Neural crest cell (in vitro differentiated cells): ENCODE data around the gene CCDC201. TPM values are rescaled to one million over a fixed set of nuclear protein-coding genes. Genes with fewer than 3 reads are reported as not detected.

ENCODE experiments used
- DNase-seq: peaks from one replicate; pipeline ENCODE4 v3.0.0; 2021; ENCODE audit warnings: low read depth, mixed read lengths, low spot score
- H3K27ac Mint-ChIP-seq: one replicate; pipeline ENCODE4 v1.8.0; 2021; ENCODE audit warnings: mild to moderate bottlenecking, mixed read lengths; ENCODE audit not compliant: unreplicated experiment
- H3K27me3 Mint-ChIP-seq: 2 replicates; pipeline ENCODE4 v1.8.0; 2021; ENCODE audit warnings: low read depth, mild to moderate bottlenecking, mixed read lengths
- H3K36me3 Mint-ChIP-seq: 2 replicates; pipeline ENCODE4 v1.8.0; 2021; ENCODE audit warnings: low read depth, mild to moderate bottlenecking, mixed read lengths
- H3K4me1 Mint-ChIP-seq: 2 replicates; pipeline ENCODE4 v1.8.0; 2021; ENCODE audit warnings: mixed read lengths
- H3K4me3 Mint-ChIP-seq: one replicate; pipeline ENCODE4 v1.8.0; 2021; ENCODE audit warnings: mild to moderate bottlenecking, mixed read lengths
- H3K9me3 Mint-ChIP-seq: 2 replicates; pipeline ENCODE4 v1.8.0; 2021; ENCODE audit warnings: mixed read lengths
- total RNA-seq: library from RNA; stranded (reverse); gene quantifications from 2 replicates; pipeline ENCODE4 v1.2.1, GENCODE V29; 2021
- TF ChIP-seq, protein P1 (sequence below): fragments of 200-600 bp; sonication (generic); conservative IDR thresholded peaks from 2 replicates; pipeline ENCODE4 v1.5.0; 2021; ENCODE audit warnings: antibody characterized with exemption, mild to moderate bottlenecking

The CCDC201 gene
- total RNA-seq, 1 donor from 2014 or later, result not detected

DNA sequence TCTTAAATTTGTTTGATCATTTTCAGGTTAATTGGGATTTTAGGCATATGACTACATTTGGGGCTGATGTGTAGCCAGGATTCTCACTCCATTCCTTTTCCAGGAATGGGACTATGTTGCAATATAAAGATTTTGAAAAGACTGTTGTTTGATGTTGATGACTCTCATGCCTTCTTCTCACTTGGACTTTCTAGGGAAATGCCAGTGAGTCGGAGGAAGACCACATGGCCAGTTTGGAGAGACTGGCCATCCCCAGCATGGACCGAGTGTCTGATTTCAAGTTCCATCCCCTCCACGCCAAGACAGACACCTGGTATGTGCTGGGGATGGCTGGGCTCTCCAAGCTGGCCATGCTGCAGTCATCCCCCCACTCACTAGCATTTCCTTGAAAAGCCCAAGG is 42.7 kb upstream of the CCDC201 start:
- no peak for DNase-seq
- Mint-ChIP-seq H3K9me3 (no peaks in the 10 kb centered on the region), H3K27me3 (peaks cover 32% of the 10 kb centered on the region), H3K36me3 (peaks cover 4% of the 10 kb centered on the region), H3K4me1 (peaks cover 31% of the 10 kb centered on the region), H3K4me3 (no peak overlapping the region), H3K27ac (no peak overlapping the region)
- TF ChIP-seq, protein P1, sequence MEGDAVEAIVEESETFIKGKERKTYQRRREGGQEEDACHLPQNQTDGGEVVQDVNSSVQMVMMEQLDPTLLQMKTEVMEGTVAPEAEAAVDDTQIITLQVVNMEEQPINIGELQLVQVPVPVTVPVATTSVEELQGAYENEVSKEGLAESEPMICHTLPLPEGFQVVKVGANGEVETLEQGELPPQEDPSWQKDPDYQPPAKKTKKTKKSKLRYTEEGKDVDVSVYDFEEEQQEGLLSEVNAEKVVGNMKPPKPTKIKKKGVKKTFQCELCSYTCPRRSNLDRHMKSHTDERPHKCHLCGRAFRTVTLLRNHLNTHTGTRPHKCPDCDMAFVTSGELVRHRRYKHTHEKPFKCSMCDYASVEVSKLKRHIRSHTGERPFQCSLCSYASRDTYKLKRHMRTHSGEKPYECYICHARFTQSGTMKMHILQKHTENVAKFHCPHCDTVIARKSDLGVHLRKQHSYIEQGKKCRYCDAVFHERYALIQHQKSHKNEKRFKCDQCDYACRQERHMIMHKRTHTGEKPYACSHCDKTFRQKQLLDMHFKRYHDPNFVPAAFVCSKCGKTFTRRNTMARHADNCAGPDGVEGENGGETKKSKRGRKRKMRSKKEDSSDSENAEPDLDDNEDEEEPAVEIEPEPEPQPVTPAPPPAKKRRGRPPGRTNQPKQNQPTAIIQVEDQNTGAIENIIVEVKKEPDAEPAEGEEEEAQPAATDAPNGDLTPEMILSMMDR, result no peak

DNA sequence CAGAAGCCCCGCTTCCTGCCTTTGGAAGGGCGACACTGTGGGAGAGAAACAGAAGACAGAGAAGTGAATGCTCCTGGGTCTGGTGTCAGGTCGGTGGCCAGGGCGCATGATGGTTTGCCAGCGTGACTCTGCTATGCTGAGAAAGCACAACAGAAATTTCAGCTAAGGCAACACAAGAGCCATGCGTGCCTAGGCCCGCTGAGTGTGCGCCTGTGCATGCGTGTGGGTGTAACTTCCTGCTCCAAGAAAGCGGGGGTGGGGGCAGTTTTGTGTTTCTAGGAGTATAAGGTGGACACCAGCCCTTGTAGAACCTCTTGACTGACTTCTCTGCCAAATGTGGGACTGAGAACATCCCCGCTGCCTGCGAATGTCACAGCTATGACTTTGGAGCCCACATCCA is 42.0 kb upstream of the CCDC201 start:
- Mint-ChIP-seq H3K27ac (no peak overlapping the region), H3K27me3 (peaks cover 26% of the 10 kb centered on the region), H3K36me3 (peaks cover 4% of the 10 kb centered on the region), H3K4me1 (peaks cover 26% of the 10 kb centered on the region), H3K9me3 (no peaks in the 10 kb centered on the region), H3K4me3 (no peak overlapping the region)
- DNase-seq, result no peak
- TF ChIP-seq, protein P1, result no peak

DNA sequence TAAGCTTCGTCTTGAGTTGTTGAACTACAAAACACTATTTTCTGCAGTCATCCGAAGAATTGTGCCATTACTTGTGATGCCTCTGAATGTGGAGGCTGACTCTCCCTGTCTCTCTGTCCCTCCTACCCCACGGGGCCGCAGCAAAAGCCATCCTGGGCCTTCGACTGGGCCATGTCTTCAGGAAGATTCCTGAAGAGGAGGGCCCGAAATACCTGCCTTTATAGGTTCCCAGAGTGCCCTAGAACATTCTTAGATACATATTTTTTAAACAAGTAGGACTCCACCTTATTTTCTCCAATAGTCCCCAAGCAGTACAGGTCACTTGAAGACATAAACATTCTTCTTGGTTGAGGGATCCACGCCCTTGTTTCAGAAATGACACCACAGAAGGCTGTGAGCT is 40.1 kb upstream of the CCDC201 start:
- DNase-seq, result no peak
- TF ChIP-seq, protein P1, result no peak
- H3K27ac Mint-ChIP-seq, result no peak overlapping the region
- H3K4me3 Mint-ChIP-seq, result no peak overlapping the region
- H3K36me3 Mint-ChIP-seq, result peaks cover 13% of the 10 kb centered on the region
- peaks cover 7% of the 10 kb centered on the region for H3K27me3 Mint-ChIP-seq
- no peaks in the 10 kb centered on the region for H3K9me3 Mint-ChIP-seq
- peaks cover 9% of the 10 kb centered on the region for H3K4me1 Mint-ChIP-seq

DNA sequence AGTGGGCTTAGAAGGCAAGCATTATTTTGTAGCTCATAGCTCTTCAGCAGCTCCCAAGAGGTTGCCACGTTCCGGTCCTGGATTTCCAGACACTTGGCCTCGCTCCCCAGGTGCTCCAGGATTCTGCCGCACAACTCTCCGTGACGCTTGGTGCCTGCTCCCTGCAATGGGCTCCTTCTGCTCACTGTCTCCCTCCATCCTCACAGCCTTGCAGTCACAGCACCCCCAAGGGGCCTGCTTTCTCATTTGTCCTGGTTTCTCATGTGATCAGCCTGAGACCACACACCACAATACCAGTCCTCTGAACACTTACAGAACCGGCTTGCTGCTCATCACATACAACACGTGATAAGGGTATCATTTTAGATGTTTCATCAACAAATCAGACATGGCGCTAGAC is 38.4 kb upstream of the CCDC201 start:
- Mint-ChIP-seq H3K27me3 (no peaks in the 10 kb centered on the region), H3K4me3 (no peak overlapping the region), H3K36me3 (peaks cover 9% of the 10 kb centered on the region), H3K9me3 (peaks cover 3% of the 10 kb centered on the region), H3K4me1 (no peaks in the 10 kb centered on the region), H3K27ac (no peak overlapping the region)
- DNase-seq, result no peak
- TF ChIP-seq, protein P1, result no peak

DNA sequence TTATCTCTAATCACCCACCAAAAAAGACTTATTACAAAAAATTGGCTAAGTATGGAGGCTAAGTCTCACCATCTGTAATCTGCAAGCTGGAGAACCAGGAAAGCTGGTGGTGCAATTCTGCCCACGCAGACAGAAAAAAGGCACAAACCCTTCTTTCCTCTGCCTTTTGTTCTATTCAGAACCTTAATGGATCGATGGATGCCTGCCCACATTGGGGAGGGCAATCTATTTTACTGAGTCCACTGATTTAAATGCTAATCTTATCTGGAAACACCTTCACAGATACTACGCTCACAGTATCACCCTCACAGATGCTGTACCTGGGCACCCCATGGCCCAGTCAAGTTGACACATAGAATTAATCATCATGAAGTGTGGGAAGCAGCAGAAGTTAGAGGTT is 38.0 kb upstream of the CCDC201 start:
- DNase-seq, result no peak
- no peaks in the 10 kb centered on the region for H3K4me1 Mint-ChIP-seq
- H3K27me3 Mint-ChIP-seq, result no peaks in the 10 kb centered on the region
- no peak overlapping the region for H3K4me3 Mint-ChIP-seq
- H3K9me3 Mint-ChIP-seq, result peaks cover 3% of the 10 kb centered on the region
- H3K36me3 Mint-ChIP-seq, result peaks cover 9% of the 10 kb centered on the region
- no peak overlapping the region for H3K27ac Mint-ChIP-seq
- TF ChIP-seq, protein P1, result no peak

DNA sequence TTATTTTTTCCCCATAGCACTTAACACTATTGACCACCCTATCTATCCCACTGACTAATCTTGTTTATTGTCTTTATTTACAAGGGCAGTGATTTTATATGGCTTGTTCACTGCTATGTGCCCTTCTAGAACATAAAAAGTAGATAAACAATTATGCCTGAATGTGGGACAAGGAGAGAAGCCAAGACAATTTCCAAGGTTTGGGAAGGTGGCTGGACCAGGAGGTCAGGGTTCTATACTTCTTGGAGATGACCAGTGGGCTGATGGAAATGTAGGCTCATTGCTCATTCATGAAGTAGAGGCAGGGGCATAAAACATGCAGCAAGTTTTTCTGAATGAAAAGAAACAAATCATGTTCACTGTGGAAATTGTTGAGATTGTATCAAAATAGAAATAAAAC is 36.7 kb upstream of the CCDC201 start:
- Mint-ChIP-seq H3K9me3 (peaks cover 6% of the 10 kb centered on the region), H3K27me3 (no peaks in the 10 kb centered on the region), H3K27ac (no peak overlapping the region), H3K4me1 (no peaks in the 10 kb centered on the region), H3K4me3 (no peak overlapping the region), H3K36me3 (peaks cover 9% of the 10 kb centered on the region)
- no peak for DNase-seq
- TF ChIP-seq, protein P1, result no peak
